Urothelium cell line (cell line): ENCODE data around the gene ABCF1.
A peak's percentile ranks its signal among the peaks of the same experiment; 100 is the strongest.

Experiments used
- DNase-seq: peaks from one replicate; pipeline ENCODE4 v3.0.0; 2011; ENCODE audit warnings: low spot score, mixed read lengths
- FAIRE-seq: peaks from 2 replicates; lab custom pipeline; 2011; peaks lifted over from hg19 to GRCh38; lab: Jason Lieb, UNC

ABCF1 gene

GRCh38 chr6:30599625-30600324 lies 28.5 kb downstream of the ABCF1 start:
- no peak for DNase-seq
- no peak for FAIRE-seq

DNA sequence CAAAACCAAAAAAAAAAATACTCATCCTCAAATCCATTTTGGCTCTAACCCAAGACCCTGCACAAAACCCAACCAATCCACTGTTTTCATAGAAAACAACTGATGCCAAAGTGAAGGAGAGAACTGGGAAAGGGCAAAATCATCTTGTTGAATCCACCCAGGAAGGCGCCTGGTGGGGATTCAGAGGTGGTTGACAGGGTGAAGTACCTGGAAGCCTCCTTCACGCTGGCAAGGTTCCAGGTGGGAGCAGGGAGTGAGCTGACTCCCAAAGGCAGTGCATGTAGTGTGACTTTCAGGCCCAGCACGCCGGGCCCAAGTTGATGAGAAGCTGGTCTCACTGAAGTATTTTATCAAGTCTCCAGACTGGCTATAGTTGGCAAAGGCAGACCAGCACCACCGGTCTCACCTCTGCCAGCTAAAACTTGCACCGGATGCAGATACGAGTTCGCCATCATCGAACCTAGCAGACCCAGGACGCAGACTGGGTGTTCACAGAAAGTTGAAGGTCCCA lies 29.3 kb downstream of the ABCF1 start:
- FAIRE-seq: no peak
- no peak for DNase-seq

DNA sequence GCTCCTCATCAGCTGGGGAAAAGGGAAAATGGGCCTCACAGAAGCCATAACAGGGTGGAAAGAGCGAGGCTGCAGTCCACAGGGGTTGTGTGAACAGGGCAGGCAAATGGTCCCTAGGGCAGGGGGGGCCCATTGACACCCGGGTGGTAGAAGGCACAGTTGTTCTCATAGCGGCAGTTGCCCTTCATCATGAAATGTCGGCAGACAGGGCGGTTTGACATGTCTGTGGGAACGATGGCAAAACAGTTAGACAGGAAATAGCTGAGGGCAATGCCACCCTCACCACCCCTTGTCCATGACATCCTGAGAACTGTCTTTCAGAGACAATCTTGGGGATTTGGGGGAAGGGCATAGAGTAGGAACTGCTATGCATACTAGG lies 30.2 kb downstream of the ABCF1 start:
- FAIRE-seq (no peak), DNase-seq (no peak)

DNA sequence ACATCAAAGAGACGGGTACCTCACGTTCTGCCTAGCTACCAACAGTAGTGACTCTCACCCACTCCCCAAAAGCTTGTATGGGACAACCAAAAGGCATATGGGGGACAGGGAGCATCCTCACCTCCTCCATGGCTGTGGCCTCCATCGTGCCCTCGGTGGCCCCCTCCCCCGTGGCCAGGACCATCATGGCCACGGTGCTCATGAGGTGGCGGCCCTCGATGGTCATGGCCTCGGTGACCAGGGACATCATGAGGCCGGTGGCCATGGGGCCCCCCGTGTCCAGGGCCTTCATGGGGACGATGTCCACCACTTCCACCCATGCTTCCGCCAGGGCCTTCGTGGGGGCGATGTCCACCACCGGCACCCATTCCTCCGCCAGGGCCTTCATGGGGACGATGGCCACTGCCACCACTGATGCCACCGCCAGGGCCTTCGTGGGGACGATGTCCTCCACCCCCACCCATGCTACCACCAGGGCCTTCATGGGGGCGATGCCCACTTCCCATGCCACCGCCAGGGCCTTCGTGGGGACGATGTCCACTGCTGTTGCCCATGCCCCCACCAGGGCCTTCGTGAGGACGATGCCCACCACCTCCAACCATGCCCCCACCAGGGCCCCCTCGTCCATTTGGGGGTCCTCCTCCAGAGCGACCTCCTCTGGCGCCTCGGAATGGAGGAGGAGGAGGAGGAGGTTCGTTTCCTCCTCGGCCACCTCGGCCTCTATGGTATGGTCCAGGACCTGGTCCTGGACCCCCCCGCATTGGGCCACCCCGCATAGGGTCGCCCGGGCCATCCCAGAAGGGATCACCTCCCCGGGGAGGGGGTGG lies 30.8 kb downstream of the ABCF1 start:
- no peak for FAIRE-seq
- DNase-seq: no peak

DNA sequence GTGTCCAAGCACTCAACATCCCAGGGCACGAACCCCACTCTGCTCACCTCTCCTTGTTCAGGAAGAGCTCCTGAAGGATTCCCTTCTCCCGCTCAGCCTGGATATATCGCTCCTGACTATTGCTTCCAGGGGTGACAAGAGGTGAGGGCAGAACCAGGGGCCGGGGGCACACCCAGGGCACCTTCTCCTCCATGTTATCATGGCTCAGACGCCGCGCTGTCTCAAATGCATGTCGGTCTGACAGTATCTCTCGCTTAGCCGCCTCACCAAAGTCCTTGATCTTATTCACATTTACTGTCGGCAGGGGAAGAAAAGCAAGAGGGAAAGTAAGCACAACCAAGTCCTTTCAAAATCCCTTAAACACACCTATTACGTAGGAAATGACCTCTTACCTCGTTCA lies 32.7 kb downstream of the ABCF1 start:
- DNase-seq (no peak), FAIRE-seq (no peak)

DNA sequence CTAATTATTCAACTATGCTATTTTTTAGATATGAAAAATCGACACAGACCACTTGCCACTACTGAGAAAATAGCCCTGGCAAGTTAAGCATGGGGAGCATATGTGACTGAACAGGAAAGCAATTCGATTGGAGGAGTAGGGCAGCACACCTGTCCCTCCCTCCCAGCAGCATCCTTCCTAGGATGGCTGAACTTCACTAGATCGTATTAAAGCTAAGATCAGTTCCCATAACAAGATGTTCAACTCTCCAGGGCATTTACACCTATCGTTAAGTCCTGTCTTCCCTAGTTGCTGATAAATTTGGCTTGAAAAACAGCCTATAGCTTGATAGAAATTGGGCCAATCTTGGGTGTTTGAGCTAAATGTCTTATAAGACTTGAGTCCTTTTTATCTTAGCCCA lies 38.8 kb downstream of the ABCF1 start:
- FAIRE-seq (no peak), DNase-seq (no peak)

DNA sequence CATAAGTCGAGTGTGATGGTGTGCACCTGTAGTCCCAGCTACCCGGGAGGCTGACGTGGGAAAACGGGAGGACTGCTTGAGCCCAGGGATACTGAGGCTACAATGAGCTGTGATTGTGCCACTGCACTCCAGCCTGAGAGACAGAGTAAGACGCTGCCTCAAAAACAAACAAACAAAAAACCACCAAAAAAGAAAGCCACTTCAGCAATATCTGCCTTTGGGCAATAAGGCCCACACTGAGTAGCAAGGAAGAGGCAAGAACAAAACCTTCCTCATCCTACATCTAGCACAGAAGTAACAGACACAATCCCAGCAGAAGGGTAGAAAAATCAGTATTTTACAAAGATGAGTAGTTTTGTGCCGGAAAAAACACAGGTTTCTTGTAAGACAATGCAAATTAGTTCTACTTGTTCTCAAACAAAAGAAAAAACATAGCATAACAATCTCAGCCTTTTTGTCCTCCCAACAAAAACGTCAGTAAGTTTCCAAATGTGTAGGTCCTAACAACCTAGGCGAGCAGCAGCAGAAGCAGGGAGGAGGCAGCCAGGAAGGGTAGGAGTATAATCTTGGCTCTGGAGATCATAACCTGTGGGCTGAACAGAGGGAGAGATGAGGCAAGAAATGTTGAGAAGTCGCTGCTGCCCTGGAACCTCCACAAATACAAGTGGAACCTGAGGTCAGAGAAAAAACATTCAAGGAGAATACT lies 40.1 kb downstream of the ABCF1 start:
- FAIRE-seq (no peak), DNase-seq (no peak)

DNA sequence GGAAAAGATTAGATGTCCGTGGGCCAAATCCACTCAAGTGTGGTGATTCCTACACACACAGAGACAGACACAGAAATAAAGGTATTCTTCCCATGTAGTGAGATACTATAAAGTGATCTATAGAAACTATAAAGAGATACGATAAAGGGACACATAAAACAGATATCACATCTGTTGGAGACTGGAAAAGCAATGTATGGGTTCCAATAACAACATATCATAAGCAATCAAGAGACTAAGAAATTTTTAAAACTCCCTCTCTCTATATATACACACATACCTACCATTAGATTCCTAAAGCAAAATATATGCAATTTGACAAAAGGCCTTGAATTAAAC lies 40.6 kb downstream of the ABCF1 start:
- DNase-seq (no peak), FAIRE-seq (no peak)

- DNase-seq: no peak
- no peak for FAIRE-seq
Measured at GRCh38 chr6:30612213-30612612, 41.0 kb downstream of the ABCF1 start.

DNA sequence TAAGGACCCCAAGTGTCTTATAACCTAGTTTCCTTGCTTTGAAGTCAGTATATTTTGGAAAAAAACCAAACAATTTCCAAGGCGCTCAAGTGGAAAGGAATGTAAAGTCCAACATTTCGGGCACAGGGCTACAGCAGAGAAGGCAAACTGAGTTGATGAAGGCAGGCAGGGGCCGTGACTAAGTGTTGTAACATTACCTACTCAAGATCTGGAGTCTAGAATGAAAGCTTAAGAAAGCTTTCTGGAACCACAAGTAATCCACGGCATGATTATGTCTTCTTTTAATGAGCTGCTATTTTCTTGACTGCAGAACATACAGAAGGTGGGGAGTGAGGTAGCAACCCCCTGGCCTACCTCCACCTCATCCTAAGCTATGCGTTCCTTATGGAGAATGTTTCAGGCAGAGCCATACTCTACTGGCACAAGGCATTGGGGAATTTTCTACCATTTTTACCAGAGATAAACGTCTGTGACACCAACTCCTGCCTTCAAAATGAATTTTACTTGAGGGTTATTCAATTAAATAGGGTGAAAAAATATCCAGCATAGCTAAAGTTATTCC lies 41.5 kb downstream of the ABCF1 start:
- DNase-seq (no peak), FAIRE-seq (no peak)

DNA sequence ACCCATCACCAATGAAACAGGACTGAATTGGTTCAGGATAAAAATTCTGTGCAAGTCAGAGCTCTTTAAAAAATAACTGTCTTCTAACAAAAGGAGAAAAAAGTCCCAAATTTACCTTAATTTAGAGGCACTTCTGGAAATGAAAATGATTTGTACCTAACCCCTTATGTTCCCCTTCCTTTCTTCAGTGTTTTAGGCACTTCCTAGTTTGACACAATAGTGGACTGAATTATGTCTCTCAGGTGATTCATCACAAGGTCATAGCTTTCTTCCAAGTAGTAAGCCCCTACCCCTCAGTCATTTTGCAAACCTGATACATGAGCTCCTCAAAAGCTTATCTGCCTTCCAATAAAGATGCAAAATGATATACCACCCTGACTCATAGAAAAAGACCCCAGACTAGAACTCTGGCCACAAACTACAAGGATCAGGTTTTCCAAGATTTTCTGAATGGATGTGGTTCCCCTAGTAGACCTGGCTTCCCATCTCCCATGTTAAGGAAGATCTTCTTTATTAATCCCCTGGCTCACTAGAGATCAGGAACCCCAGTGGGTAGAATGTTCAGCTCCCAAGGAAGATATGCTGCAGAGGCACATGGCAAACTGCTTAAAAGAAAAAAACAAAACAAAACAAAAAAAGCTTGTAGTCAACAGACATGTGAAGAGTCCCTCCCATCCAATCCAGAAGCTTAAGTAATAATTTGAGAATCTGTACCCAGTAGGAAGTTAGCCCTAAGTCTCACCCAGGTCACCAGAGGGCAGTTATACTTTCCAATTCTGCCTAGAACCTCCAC lies 42.2 kb downstream of the ABCF1 start:
- no peak for FAIRE-seq
- DNase-seq: no peak

DNA sequence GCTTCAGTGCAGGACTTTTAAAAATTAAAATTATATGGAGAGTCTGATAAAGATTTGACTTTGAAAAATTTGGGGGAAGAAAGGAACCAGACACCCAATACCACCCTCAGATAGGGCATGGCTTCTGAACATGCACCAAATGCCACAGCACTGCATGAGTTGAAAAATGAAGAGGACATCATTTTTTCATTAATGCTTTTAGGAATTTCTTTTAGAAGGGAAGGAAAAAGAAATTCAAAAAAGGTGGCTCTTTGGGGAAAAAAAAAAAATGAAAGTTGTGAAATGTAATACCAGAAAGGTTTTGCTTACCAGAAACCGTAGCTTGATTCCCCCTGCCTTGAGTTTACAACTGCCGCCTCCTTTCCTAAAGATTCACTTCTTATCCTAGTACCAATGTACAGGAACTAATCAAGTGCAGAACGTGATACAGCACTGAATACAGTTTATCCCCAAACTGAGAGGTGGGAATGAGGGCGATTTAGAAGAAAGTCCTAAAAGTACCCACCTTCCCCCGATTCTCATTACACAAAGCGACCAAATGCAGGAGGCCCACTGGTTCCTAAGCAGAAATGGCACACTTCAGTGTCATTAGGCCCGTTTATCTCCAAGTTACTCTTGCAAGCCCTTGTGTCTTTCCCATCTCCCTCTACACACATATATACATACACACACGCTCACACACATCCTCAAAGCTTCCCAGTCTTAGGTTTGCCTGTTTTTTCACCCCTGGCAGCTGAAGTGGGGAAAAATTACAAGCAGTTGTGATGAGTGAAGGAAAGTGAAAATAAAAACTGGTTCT lies 43.0 kb downstream of the ABCF1 start:
- FAIRE-seq (no peak), DNase-seq (no peak)

GRCh38 chr6:30614843-30615218 lies 43.6 kb downstream of the ABCF1 start:
- no peak for FAIRE-seq
- peak; percentile 87 for DNase-seq

- FAIRE-seq: no peak
Measured at GRCh38 chr6:30615219-30615957, 44.1 kb downstream of the ABCF1 start.

GRCh38 chr6:30615958-30616810 lies 44.9 kb downstream of the ABCF1 start:
- DNase-seq: no peak
- FAIRE-seq: no peak

More at GRCh38 chr6:30615219-30615957, 44.1 kb downstream of the ABCF1 start:
- DNase-seq: peak; percentile 33

GRCh38 chr6:30616811-30617564 lies 45.7 kb downstream of the ABCF1 start, which contains the start of gene PPP1R10:
PPP1R10 (minus strand) TSS chr6:30617243; CDS start chr6:30609944, 7,299 bp downstream.
- FAIRE-seq (peak; percentile 20), DNase-seq (peak; percentile 97)

DNA sequence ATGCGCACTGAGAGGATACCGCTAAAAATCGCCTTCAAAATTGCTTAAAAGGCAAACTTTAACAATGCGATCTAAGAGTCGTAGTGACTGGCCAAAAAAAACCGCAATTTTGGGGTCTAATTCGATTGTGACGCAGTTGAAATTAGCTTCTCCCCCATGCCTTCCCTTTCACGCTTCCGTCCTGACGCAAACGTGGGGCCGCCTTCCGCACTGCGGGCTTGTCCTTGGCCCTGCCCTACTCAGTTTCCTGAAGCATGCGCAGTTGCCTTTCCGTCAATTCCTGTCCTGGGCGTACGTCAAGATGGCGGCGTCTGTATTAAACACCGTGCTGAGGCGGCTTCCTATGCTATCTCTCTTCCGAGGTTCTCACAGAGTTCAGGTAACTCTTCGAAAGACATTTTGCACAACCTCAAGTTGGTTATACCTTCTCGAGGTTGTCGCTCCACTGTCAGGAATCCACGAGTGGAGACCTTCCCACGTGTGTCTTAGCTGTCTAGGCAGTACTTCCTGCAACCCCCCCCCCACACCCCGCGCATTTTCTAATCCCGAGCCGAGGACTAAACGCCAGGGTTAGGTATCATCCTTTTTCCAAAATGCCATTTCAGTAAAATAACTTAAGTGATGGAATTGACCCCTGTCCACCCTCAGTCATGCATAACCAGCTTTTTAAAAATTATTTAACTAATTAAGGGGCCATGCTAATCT lies 46.5 kb downstream of the ABCF1 start, which contains the start of gene MRPS18B:
Gene MRPS18B (plus strand): TSS at position 276 of the 705 bp plus-strand sequence. CDS start 26 bp downstream, at position 302.
- FAIRE-seq: peak; percentile 50
- peak; percentile 93 for DNase-seq
